IMR-90 (cell line): Measurements from ENCODE around the gene CIAO3. TPM values are rescaled to one million over a fixed set of nuclear protein-coding genes. Genes with fewer than 3 reads are reported as not detected.

Experiments
- ATAC-seq: fragments of 200-7000 bp; cut with Tn5 transposase; 2 replicates; pipeline ENCODE4 v1.9.1; 2020; ENCODE audit warnings: low read depth, mild to moderate bottlenecking, moderate library complexity
- BruUV-seq: library from RNA; stranded (reverse); fragments of 400-500 nt; replicated peaks from 2 replicates; lab custom pipeline; 2021; lab: Mats Ljungman, UMichigan
- CTCF ChIA-PET: fragments of 300-600 bp; formaldehyde crosslinking; extraction: SDS; loops from one replicate; lab custom pipeline; 2021; ENCODE audit warnings: antibody characterized with exemption; lab: Yijun Ruan, JAX
- POLR2A ChIA-PET: fragments of 300-600 bp; sonication (Branson Sonifier 250); formaldehyde crosslinking; loops from one replicate; lab custom pipeline; 2022; ENCODE audit warnings: antibody characterized with exemption; ENCODE audit not compliant: unreplicated experiment; lab: Charles Lee
- DNase-seq: peaks from one replicate; pipeline ENCODE4 v3.0.0; 2013
- H2AFZ ChIP-seq: replicated peaks from 2 replicates; pipeline ENCODE3; 2013; ENCODE audit warnings: low read length, mild to moderate bottlenecking; ENCODE audit not compliant: poor library complexity
- H2AK5ac ChIP-seq: 2 replicates; pipeline ENCODE4 v1.6.1; 2013; ENCODE audit warnings: low read depth, low read length, inconsistent platforms
- H2AK9ac ChIP-seq: replicated peaks from 2 replicates; pipeline ENCODE3; 2013; ENCODE audit warnings: mild to moderate bottlenecking, low read depth, low read length, moderate library complexity; ENCODE audit not compliant: poor library complexity
- H2BK120ac ChIP-seq: 2 replicates; pipeline ENCODE4 v1.6.1; 2013; ENCODE audit warnings: low read depth, low read length, inconsistent platforms
- H2BK15ac ChIP-seq: 3 replicates; pipeline ENCODE4 v1.6.1; 2013; ENCODE audit warnings: low read depth, low read length, inconsistent platforms
- H2BK20ac ChIP-seq: 2 replicates; pipeline ENCODE4 v1.6.1; 2013; ENCODE audit warnings: low read depth, mild to moderate bottlenecking, inconsistent platforms, low read length, moderate library complexity
- H2BK5ac ChIP-seq: 2 replicates; pipeline ENCODE4 v1.6.1; 2013; ENCODE audit warnings: mild to moderate bottlenecking, low read depth, low read length, inconsistent platforms; ENCODE audit not compliant: poor library complexity, severe bottlenecking
- H3K14ac ChIP-seq: replicated peaks from 2 replicates; pipeline ENCODE4 v1.6.1; 2013; ENCODE audit warnings: low read depth, low read length, inconsistent platforms
- H3K18ac ChIP-seq: 2 replicates; pipeline ENCODE4 v1.6.1; 2013; ENCODE audit warnings: low read depth, low read length, control low read depth
- H3K23ac ChIP-seq: 2 replicates; pipeline ENCODE4 v1.6.1; 2013; ENCODE audit warnings: low read depth, low read length, inconsistent platforms
- H3K27ac ChIP-seq: 2 replicates; pipeline ENCODE4 v1.5.1; 2013; ENCODE audit warnings: mild to moderate bottlenecking, control low read depth, low read length; ENCODE audit not compliant: insufficient read depth
- H3K27me3 ChIP-seq: 2 replicates; pipeline ENCODE4 v1.6.1; 2013; ENCODE audit warnings: low read length; ENCODE audit not compliant: control insufficient read depth, insufficient read depth
- H3K36me3 ChIP-seq: 2 replicates; pipeline ENCODE4 v1.6.1; 2013; ENCODE audit warnings: low read length, mixed read lengths; ENCODE audit not compliant: control insufficient read depth, insufficient read depth
- H3K4ac ChIP-seq: 2 replicates; pipeline ENCODE4 v1.6.1; 2013; ENCODE audit warnings: low read depth, low read length, inconsistent platforms
- H3K4me1 ChIP-seq: 2 replicates; pipeline ENCODE4 v1.6.1; 2013; ENCODE audit warnings: low read length, mixed read lengths; ENCODE audit not compliant: control insufficient read depth, insufficient read depth
- H3K4me2 ChIP-seq: 2 replicates; pipeline ENCODE4 v1.6.1; 2013; ENCODE audit warnings: low read depth, mild to moderate bottlenecking, control low read depth, low read length, moderate library complexity
- H3K4me3 ChIP-seq: 2 replicates; pipeline ENCODE4 v1.5.1; 2013; ENCODE audit warnings: low read depth, mild to moderate bottlenecking, control low read depth, low read length, moderate library complexity; ENCODE audit not compliant: insufficient read depth
- H3K56ac ChIP-seq: 2 replicates; pipeline ENCODE4 v1.6.1; 2013; ENCODE audit warnings: low read length, inconsistent platforms; ENCODE audit not compliant: insufficient read depth; ENCODE audit errors: extremely low read depth
- H3K79me1 ChIP-seq, 2 experiments: 2 replicates each; pipeline ENCODE4 v1.6.1; 2013; ENCODE audit warnings: low read length in 2 of 2, inconsistent platforms in 1 of 2, low read depth in 1 of 2
- H3K9ac ChIP-seq: 2 replicates; pipeline ENCODE4 v1.6.1; 2013; ENCODE audit warnings: low read depth, low read length, control low read depth
- H3K9me1 ChIP-seq: 2 replicates; pipeline ENCODE4 v1.6.1; 2013; ENCODE audit warnings: low read length, inconsistent platforms; ENCODE audit not compliant: insufficient read depth
- H3K9me3 ChIP-seq: 2 replicates; pipeline ENCODE4 v1.6.1; 2013; ENCODE audit warnings: low read length; ENCODE audit not compliant: control insufficient read depth, insufficient read depth
- H4K20me1 ChIP-seq: 2 replicates; pipeline ENCODE4 v1.6.1; 2013; ENCODE audit warnings: low read length, inconsistent platforms; ENCODE audit not compliant: insufficient read depth
- H4K5ac ChIP-seq: 2 replicates; pipeline ENCODE4 v1.6.1; 2013; ENCODE audit warnings: mild to moderate bottlenecking, low read depth, low read length, control low read depth
- H4K8ac ChIP-seq, 2 experiments: 2 replicates each; pipeline ENCODE4 v1.6.1; 2013; ENCODE audit warnings: low read depth in 2 of 2, low read length in 2 of 2, control low read depth in 1 of 2, inconsistent platforms in 1 of 2
- H4K91ac ChIP-seq: 2 replicates; pipeline ENCODE4 v1.6.1; 2013; ENCODE audit warnings: low read depth, low read length, inconsistent platforms; ENCODE audit not compliant: insufficient read depth
- BHLHE40 ChIP-seq: fragments of 150-350 bp; IDR thresholded peaks from 2 replicates; pipeline ENCODE4 v1.6.1; 2016; ENCODE audit warnings: mild to moderate bottlenecking, low read depth, low read length
- CHD1 ChIP-seq: IDR thresholded peaks from 2 replicates; pipeline ENCODE4 v1.6.1; 2012; ENCODE audit warnings: low read depth, low read length, improper control_type of control experiment
- MAZ ChIP-seq: IDR thresholded peaks from 2 replicates; pipeline ENCODE4 v1.6.1; 2012; ENCODE audit warnings: low read depth, mild to moderate bottlenecking, low read length, improper control_type of control experiment, moderate library complexity, borderline replicate concordance
- MXI1 ChIP-seq: IDR thresholded peaks from 2 replicates; pipeline ENCODE4 v1.6.1; 2012; ENCODE audit warnings: low read depth, mild to moderate bottlenecking, low read length, moderate library complexity, borderline replicate concordance
- NFE2L2 ChIP-seq: fragments of 150-350 bp; IDR thresholded peaks from 2 replicates; pipeline ENCODE4 v1.6.1; 2016; ENCODE audit warnings: low read depth, mild to moderate bottlenecking, low read length
- POLR2A ChIP-seq: IDR thresholded peaks from 2 replicates; pipeline ENCODE4 v1.6.1; 2012; ENCODE audit warnings: mild to moderate bottlenecking, low read depth, low read length
- RAD21 ChIP-seq: IDR thresholded peaks from 2 replicates; pipeline ENCODE4 v1.6.1; 2012; ENCODE audit warnings: low read length, improper control_type of control experiment
- RCOR1 ChIP-seq: IDR thresholded peaks from 2 replicates; pipeline ENCODE4 v1.6.1; 2012; ENCODE audit warnings: mild to moderate bottlenecking, low read length, improper control_type of control experiment; ENCODE audit not compliant: insufficient replicate concordance
- RFX5 ChIP-seq: IDR thresholded peaks from 2 replicates; pipeline ENCODE4 v1.8.0; 2012; ENCODE audit warnings: low read depth, mild to moderate bottlenecking, low read length, moderate library complexity
- SMC3 ChIP-seq: fragments of 150-350 bp; IDR thresholded peaks from 2 replicates; pipeline ENCODE4 v1.6.1; 2016; ENCODE audit warnings: low read depth, mild to moderate bottlenecking, antibody characterized with exemption, low read length, moderate library complexity
- WGBS, 2 experiments: methylation state at CpG; one replicate each; pipeline versions ENCODE4 v1.1.5 to v1.1.7; 2013; ENCODE audit warnings: missing lambda C conversion rate in 2 of 2; ENCODE audit not compliant: insufficient read length in 1 of 2; ENCODE audit errors: extremely low coverage in 2 of 2; 5-methylcytosine and 5-hydroxymethylcytosine counted together
- dilution Hi-C: fragments of 300-500 bp; cut with HindIII; formaldehyde crosslinking; loops from one replicate; pipeline ENCODE4 v1.14.3; 2018; ENCODE audit warnings: low sequenced_read_pairs; ENCODE audit not compliant: unreplicated experiment
- in situ Hi-C: fragments of 300-500 bp; cut with MboI; formaldehyde crosslinking; loops from 3 replicates; pipeline ENCODE4 v1.14.3; 2019; ENCODE audit warnings: low sequenced_read_pairs, inconsistent platforms, mixed read lengths
- intact Hi-C: fragments of 100-400 bp; cut with micrococcal nuclease; formaldehyde crosslinking; loops from 2 replicates; pipeline ENCODE4 v1.10.0; 2022
- polyA plus RNA-seq, 3 experiments: library from polyadenylated mRNA; depleted of rRNA; stranded (reverse); fragments of >200 nt; gene quantifications; 2 replicates each; pipeline ENCODE4 v1.2.3, GENCODE V29; 2012; ENCODE audit warnings: low replicate concordance in 1 of 3
- total RNA-seq: library from RNA; depleted of rRNA; stranded (reverse); fragments of >200 nt; gene quantifications from 2 replicates; pipeline ENCODE4 v1.2.3, GENCODE V29; 2012
- TF ChIP-seq, protein P1 (sequence below): fragments of 150-350 bp; IDR thresholded peaks from 2 replicates; pipeline ENCODE4 v1.6.1; 2016; ENCODE audit warnings: low read depth, mild to moderate bottlenecking, low read length, moderate library complexity, borderline replicate concordance
- TF ChIP-seq, protein P2 (sequence below): conservative IDR thresholded peaks from 2 replicates; pipeline ENCODE4 v1.5.1; 2012; ENCODE audit warnings: mild to moderate bottlenecking, low read depth, low read length, improper control_type of control experiment
- TF ChIP-seq, protein P3 (sequence below): fragments of 150-350 bp; IDR thresholded peaks from 2 replicates; pipeline ENCODE4 v1.6.1; 2017; ENCODE audit warnings: mild to moderate bottlenecking, antibody characterized with exemption, low read length, low read depth

CIAO3 gene
- total and polyA plus RNA-seq, 2 of the 4 experiments (the other 2 are of a cell fraction) = 17.0 to 20.2 TPM

DNA sequence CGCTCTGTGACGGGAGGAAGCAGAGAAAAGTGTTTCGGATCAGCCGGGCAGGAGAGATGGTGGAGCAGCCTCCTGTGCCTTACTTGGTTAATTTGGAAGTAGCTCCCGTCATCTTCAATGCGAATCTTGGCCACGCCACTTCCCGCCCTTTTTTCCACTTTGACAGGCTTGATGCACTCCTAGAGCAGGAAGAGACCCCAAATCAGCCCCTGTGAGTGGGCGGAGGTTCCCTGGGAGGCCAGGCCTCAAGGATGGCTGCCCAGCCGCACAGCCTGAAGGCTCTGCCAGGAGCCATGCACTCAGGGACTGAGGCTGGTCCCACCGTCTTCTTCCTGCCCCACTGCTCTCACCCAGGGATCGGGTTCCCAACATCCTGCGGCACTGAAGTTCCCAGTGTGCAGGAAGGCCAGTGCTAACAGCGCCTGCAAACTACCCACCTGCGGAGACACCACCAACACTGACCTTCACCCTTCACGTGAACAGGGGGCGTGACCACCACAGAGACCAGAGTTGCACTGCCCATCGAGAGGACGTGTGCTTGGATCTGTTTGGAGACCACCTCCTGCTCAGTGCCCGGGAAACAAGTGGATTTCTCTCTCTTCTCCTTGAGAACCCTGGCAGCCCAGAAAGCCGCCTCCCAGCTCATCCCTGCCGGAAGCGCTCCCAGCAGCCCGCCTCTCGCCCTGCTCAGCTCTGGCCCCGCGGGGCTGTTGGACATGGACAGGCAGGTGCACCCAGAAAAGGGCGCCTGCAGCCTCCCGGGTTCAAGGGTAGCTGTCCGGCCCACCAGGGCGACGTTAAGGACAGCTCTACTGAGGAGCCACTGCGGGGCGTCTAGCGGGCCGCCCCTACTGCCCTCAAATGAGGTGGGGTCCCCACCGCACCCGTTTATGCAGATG is 988 bp downstream of the CIAO3 start:
- Histone ChIP-seq H4K5ac (no peak overlapping the region), H4K20me1 (peaks cover 5% of the 10 kb centered on the region; the same call in 1 of the 2 replicates), H3K79me1 (peaks cover 7 to 19% of the 10 kb centered on the region in 2 experiments), H2AFZ (peak overlapping the region; percentile 94), H3K4me3 (peak overlapping the region; percentile 76), H3K9me3 (no peaks in the 10 kb centered on the region), H3K18ac (no peak overlapping the region), H3K36me3 (peaks cover 24% of the 10 kb centered on the region), H2BK20ac (no peak overlapping the region), H2AK9ac (peak overlapping the region; percentile 95), H3K56ac (no peak overlapping the region), H3K4ac (peak overlapping the region; percentile 45; the same call in 1 of the 2 replicates), H3K4me1 (peaks cover 5% of the 10 kb centered on the region; the same call in 1 of the 2 replicates), H2BK15ac (no peak overlapping the region), H3K23ac (peak overlapping the region; percentile 89; the same call in 1 of the 2 replicates), H3K27ac (no peak overlapping the region; the same call in 1 of the 2 replicates), H3K4me2 (peak overlapping the region; percentile 86), H3K27me3 (no peaks in the 10 kb centered on the region), H3K9ac (peak overlapping the region; percentile 75), H4K91ac (no peak overlapping the region), H3K9me1 (peaks cover 4% of the 10 kb centered on the region; the same call in 1 of the 2 replicates), H2BK5ac (no peak overlapping the region), H2BK120ac (no peak overlapping the region), H2AK5ac (peak overlapping the region; percentile 67), H3K14ac (no peak overlapping the region), H4K8ac (peak overlapping the region in 1 of 2 experiments; percentile 67; a peak in 1 of 4 replicates)
- intact Hi-C loops (loop anchor here (5.0 kb wide), 1 partner anchor 47 kb away; the partner anchor contains the start of genes CHTF18 and RPUSD1), in situ Hi-C loops (no loop called here), dilution Hi-C loops (no loop called here)
- POLR2A ChIA-PET = no interaction called here
- ATAC-seq = no peak
- no peak for DNase-seq
- WGBS, 2 experiments = 57% methylated on average over 18 of the region's 38 CpGs; no CpG with 5 or more reads in 1 of the 2 experiments
- no TSS peak for BruUV-seq
- CTCF ChIA-PET = no interaction called here
- no peak for TF ChIP-seq MXI1
- no peak for TF ChIP-seq RCOR1
- TF ChIP-seq, protein P1, sequence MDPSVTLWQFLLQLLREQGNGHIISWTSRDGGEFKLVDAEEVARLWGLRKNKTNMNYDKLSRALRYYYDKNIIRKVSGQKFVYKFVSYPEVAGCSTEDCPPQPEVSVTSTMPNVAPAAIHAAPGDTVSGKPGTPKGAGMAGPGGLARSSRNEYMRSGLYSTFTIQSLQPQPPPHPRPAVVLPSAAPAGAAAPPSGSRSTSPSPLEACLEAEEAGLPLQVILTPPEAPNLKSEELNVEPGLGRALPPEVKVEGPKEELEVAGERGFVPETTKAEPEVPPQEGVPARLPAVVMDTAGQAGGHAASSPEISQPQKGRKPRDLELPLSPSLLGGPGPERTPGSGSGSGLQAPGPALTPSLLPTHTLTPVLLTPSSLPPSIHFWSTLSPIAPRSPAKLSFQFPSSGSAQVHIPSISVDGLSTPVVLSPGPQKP = no peak
- no peak for TF ChIP-seq MAZ
- no peak for TF ChIP-seq CHD1
- TF ChIP-seq, protein P2, sequence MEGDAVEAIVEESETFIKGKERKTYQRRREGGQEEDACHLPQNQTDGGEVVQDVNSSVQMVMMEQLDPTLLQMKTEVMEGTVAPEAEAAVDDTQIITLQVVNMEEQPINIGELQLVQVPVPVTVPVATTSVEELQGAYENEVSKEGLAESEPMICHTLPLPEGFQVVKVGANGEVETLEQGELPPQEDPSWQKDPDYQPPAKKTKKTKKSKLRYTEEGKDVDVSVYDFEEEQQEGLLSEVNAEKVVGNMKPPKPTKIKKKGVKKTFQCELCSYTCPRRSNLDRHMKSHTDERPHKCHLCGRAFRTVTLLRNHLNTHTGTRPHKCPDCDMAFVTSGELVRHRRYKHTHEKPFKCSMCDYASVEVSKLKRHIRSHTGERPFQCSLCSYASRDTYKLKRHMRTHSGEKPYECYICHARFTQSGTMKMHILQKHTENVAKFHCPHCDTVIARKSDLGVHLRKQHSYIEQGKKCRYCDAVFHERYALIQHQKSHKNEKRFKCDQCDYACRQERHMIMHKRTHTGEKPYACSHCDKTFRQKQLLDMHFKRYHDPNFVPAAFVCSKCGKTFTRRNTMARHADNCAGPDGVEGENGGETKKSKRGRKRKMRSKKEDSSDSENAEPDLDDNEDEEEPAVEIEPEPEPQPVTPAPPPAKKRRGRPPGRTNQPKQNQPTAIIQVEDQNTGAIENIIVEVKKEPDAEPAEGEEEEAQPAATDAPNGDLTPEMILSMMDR = no peak
- no peak for TF ChIP-seq RAD21
- TF ChIP-seq POLR2A = no peak
- TF ChIP-seq NFE2L2 = no peak
- TF ChIP-seq BHLHE40 = no peak
- no peak for TF ChIP-seq RFX5
- no peak for TF ChIP-seq SMC3
- TF ChIP-seq, protein P3, sequence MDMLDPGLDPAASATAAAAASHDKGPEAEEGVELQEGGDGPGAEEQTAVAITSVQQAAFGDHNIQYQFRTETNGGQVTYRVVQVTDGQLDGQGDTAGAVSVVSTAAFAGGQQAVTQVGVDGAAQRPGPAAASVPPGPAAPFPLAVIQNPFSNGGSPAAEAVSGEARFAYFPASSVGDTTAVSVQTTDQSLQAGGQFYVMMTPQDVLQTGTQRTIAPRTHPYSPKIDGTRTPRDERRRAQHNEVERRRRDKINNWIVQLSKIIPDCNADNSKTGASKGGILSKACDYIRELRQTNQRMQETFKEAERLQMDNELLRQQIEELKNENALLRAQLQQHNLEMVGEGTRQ = no peak
